A673 (cell line): Measurements from ENCODE around the gene SEH1L. TPM values are rescaled to one million over a fixed set of nuclear protein-coding genes. Genes with fewer than 3 reads are reported as not detected.

Experiments used
- BruUV-seq: library from RNA; stranded (reverse); fragments of 400-500 nt; replicated peaks from 2 replicates; lab custom pipeline; 2021; lab: Mats Ljungman, UMichigan
- CTCF ChIA-PET: fragments of 300-600 bp; sonication (Branson Sonifier 250); formaldehyde crosslinking; loops from one replicate; lab custom pipeline; 2022; ENCODE audit warnings: antibody characterized with exemption; lab: Charles Lee
- POLR2A ChIA-PET: fragments of 300-600 bp; sonication (Branson Sonifier 250); formaldehyde crosslinking; loops from one replicate; lab custom pipeline; 2022; ENCODE audit warnings: antibody characterized with exemption; ENCODE audit not compliant: low non-redundant PET; lab: Charles Lee
- DNase-seq: peaks from one replicate; pipeline ENCODE4 v3.0.0-alpha.2; 2015; ENCODE audit warnings: low spot score
- H3K27ac ChIP-seq: fragments of 200-600 bp; sonication (generic); 2 replicates; pipeline ENCODE4 v1.5.1; 2016; ENCODE audit warnings: mixed run types, low read depth, mild to moderate bottlenecking, mixed read lengths, antibody characterized with exemption, low read length; ENCODE audit not compliant: poor library complexity, severe bottlenecking
- H3K27me3 ChIP-seq: fragments of 200-600 bp; sonication (generic); replicated peaks from 2 replicates; pipeline ENCODE4 v1.6.1; 2017; ENCODE audit warnings: mixed run types, low read depth, mild to moderate bottlenecking, mixed read lengths, antibody characterized with exemption, low read length; ENCODE audit not compliant: insufficient read depth, poor library complexity
- H3K36me3 ChIP-seq: fragments of 200-600 bp; sonication (generic); 2 replicates; pipeline ENCODE4 v1.6.1; 2016; ENCODE audit warnings: mixed run types, mild to moderate bottlenecking, mixed read lengths, antibody characterized with exemption, low read length; ENCODE audit not compliant: insufficient read depth, poor library complexity, severe bottlenecking
- H3K4me1 ChIP-seq: fragments of 200-600 bp; sonication (generic); 2 replicates; pipeline ENCODE4 v1.6.1; 2017; ENCODE audit warnings: mixed run types, mild to moderate bottlenecking, mixed read lengths, antibody characterized with exemption, low read length; ENCODE audit not compliant: insufficient read depth, poor library complexity, severe bottlenecking
- H3K4me3 ChIP-seq: fragments of 200-600 bp; sonication (generic); 2 replicates; pipeline ENCODE4 v1.5.1; 2016; ENCODE audit warnings: low read depth, mixed run types, mild to moderate bottlenecking, mixed read lengths, low read length; ENCODE audit not compliant: poor library complexity, severe bottlenecking
- H3K9me3 ChIP-seq: fragments of 200-600 bp; sonication (generic); 2 replicates; pipeline ENCODE4 v1.6.1; 2016; ENCODE audit warnings: mixed run types, low read depth, mild to moderate bottlenecking, mixed read lengths, antibody characterized with exemption, low read length; ENCODE audit not compliant: poor library complexity, severe bottlenecking
- CTCF ChIP-seq: fragments of 300-800, 200-600 bp; sonication (generic); conservative IDR thresholded peaks from 2 replicates; pipeline ENCODE4 v1.5.1; 2017; ENCODE audit warnings: low read depth, mild to moderate bottlenecking, antibody characterized with exemption, low read length, moderate library complexity, mixed read lengths
- EZH2 ChIP-seq: fragments of 200-600 bp; sonication (generic); IDR thresholded peaks from 2 replicates; pipeline ENCODE4 v1.6.1; 2017; ENCODE audit warnings: borderline replicate concordance, low read depth, mild to moderate bottlenecking, mixed read lengths, antibody characterized with exemption, low read length; ENCODE audit not compliant: poor library complexity, severe bottlenecking
- intact Hi-C: fragments of 100-400 bp; cut with micrococcal nuclease; formaldehyde crosslinking; loops from one replicate; pipeline ENCODE4 v1.10.0; 2022; ENCODE audit not compliant: unreplicated experiment
- total RNA-seq: library from RNA; stranded (reverse); gene quantifications from 2 replicates; pipeline ENCODE4 v1.2.3, GENCODE V29; 2021

The SEH1L gene
- total RNA-seq, 1 experiment from 2014 or later = 105 TPM

DNA sequence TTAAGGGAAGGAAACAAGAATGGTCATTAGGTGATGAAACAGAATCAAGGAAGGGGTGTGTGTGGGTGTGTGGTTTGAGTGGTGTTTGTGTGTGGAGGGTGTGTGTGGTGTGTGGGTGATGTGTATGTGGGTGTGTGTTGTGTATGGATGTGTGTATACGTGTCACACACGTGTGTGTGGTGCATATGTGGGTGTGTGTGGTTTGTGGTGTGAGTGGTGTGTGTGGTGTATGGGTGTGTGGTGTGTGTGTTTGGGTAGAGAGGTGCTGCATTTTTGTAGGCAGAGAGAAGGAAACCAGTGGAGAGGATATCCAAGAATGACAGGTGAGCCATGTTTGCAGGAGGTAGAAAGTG is 42.3 kb downstream of the SEH1L start:
- peak overlapping the region; percentile 70 for H3K4me3 ChIP-seq
- no peaks in the 10 kb centered on the region for H3K27me3 ChIP-seq
- peaks cover 23% of the 10 kb centered on the region for H3K36me3 ChIP-seq
- no TSS peak for BruUV-seq
- H3K4me1 ChIP-seq = peaks cover 19% of the 10 kb centered on the region
- peak overlapping the region; percentile 83 for H3K27ac ChIP-seq
- no peak for DNase-seq
- ChIA-PET POLR2A (no interaction called here), CTCF (no interaction called here)
- no peaks in the 10 kb centered on the region for H3K9me3 ChIP-seq
- intact Hi-C loops = no loop called here
- no peak for TF ChIP-seq CTCF
- TF ChIP-seq EZH2 = no peak

DNA sequence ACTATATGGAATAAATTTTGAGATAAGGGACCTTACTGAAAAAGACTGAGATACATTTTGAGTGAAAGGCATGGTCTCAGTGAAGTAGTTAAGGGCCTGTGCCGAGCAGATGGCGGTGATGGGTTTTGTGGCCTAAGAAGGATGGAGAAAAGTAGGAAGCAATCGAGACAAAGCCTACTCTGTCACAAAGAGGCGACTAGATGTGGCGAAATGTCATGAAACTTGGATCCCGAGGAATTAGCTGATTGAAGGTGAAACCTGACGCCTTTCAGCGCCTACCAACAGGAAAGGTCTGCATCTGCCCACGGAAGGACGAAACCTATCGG is 42.8 kb downstream of the SEH1L start:
- Histone ChIP-seq H3K9me3 (no peaks in the 10 kb centered on the region), H3K4me1 (peaks cover 19% of the 10 kb centered on the region), H3K36me3 (peaks cover 19% of the 10 kb centered on the region), H3K27ac (peak overlapping the region; percentile 83), H3K27me3 (no peaks in the 10 kb centered on the region), H3K4me3 (peak overlapping the region; percentile 70)
- TF ChIP-seq CTCF = no peak
- TF ChIP-seq EZH2 = no peak
- ChIA-PET POLR2A (interaction anchor here (0.6 to 0.8 kb wide), 4 partner anchors 46 to 643 kb away, joined by 3 to 5 read pairs (median 3); no protein-coding TSS in a partner anchor), CTCF (interaction anchor here (1.1 kb wide), 1 partner anchor 169 kb away, joined by 4 read pairs; no protein-coding TSS in a partner anchor)
- intact Hi-C loops = no loop called here
- TSS peak; percentile 97 for BruUV-seq
- no peak for DNase-seq

- peak within 1 kb of the TSS; percentile 83 for H3K27ac ChIP-seq
- TF ChIP-seq EZH2 (no peak), CTCF (no peak; the same call in 1 of the 2 replicates)
- peaks cover 14% of the 10 kb centered on the region for H3K36me3 ChIP-seq
- H3K4me3 ChIP-seq = peak within 1 kb of the TSS; percentile 70
- intact Hi-C loops = no loop called here
- peaks cover 19% of the 10 kb centered on the region for H3K4me1 ChIP-seq
- H3K27me3 ChIP-seq = no peaks in the 10 kb centered on the region
- DNase-seq = peak; percentile 99
- H3K9me3 ChIP-seq = no peaks in the 10 kb centered on the region
- BruUV-seq = no TSS peak
- POLR2A ChIA-PET = interaction anchor here (0.6 to 0.8 kb wide), 5 partner anchors 46 to 644 kb away, joined by 3 to 5 read pairs (median 3); no protein-coding TSS in a partner anchor
- CTCF ChIA-PET = interaction anchor here (1.1 kb wide), 1 partner anchor 168 kb away, joined by 4 read pairs; no protein-coding TSS in a partner anchor
Observed at GRCh38 chr18:12990967-12991820, 43.4 kb downstream of the SEH1L start, which contains the start of gene CEP192. TSS of gene CEP192 (plus strand) at chr18:12991362. CDS start at chr18:12999425, 8,063 bp downstream.
